ENCODE data around the gene TRABD2B.
A peak's percentile ranks its signal among the peaks of the same experiment; 100 is the strongest.

GRCh38 chr1:47984175-47984789 is 12.9 kb downstream of the TRABD2B start:
- TF ChIP-seq CTCF (IDR thresholded peaks at IDR 0.05 in 4 of 5, conservative IDR thresholded peaks at IDR 0.05 in 1 of 5): no peak
- TF ChIP-seq POLR2A (IDR thresholded peaks at IDR 0.05): peak in 1 of 2 donors; percentile 15
